Mesenteric fat pad (tissue), 1 donor: ENCODE measurements around the gene TARBP2. TPM values are rescaled to one million over a fixed set of nuclear protein-coding genes. Genes with fewer than 3 reads are reported as not detected.

Source experiments
- DNase-seq: peaks from one replicate; pipeline ENCODE4 v3.0.0-alpha.2; 2020; ENCODE audit warnings: low spot score
- total RNA-seq: library from RNA; stranded (reverse); fragmentation: NEBNext Ultra II Directional; extraction: Animal tissue kit (Norgen Biotek cat#: 25700); gene quantifications from one replicate; pipeline ENCODE4 v1.2.1, GENCODE V29; 2021
- donor health status: DM: yes; HTN: yes; CAD: no.

Gene TARBP2
- total RNA-seq, 1 donor from 2014 or later: 16.8 TPM

DNA sequence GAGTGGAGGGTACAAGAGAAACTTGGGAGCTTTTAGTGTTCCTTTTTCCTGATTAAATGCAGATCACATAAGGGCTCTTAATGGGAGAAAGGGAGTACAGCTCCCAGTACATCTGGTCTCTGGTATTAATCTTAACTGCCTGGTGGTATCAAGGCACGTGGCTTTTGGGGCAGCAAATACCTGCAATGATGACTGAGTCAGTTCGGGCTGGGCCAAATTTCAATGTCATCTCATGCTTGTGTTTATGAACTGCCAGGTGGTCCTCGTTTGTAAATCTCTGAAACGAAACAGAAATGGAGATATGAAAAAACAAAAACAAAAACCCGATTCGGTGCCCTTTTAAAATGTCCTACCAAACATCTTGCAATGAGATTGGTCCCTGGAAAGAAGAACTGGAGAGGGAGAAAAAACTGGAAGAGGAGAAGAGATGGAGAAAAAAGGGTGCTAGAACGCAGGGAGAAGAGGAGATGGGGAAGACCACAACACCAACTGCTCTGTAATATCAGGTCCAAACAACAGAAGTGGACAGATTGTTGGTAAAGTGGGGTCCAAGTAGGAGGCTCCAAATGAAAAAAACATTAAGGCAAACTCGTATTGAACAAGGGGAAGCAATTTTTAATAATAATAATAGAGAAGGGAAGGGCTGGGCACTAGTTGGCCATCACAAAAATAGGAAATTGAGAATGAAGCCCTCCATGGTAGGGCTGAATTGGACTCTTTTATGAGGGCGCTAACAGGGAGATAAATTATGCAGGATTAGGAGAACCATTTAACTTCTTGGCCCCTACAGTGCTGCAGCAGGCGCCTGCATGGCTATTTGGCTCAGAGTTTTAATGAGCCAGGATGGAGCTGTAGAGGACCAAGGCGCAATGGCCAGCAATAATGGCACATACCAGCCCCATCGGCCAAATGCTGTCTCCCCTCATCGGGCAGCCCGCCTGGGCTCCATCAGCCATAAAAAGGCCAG lies 51.6 kb downstream of the TARBP2 start:
- DNase-seq: no peak

Other genes starting within 250 kb of the TARBP2 start
- gene ESPL1, start 233.0 kb upstream of the TARBP2 start, total RNA-seq: 0.67 TPM
- gene PFDN5, start 205.7 kb upstream of the TARBP2 start, total RNA-seq: 371 TPM
- 41.4 TPM for gene MYG1, start 201.6 kb upstream of the TARBP2 start, total RNA-seq
- gene AAAS, start 179.7 kb upstream of the TARBP2 start, total RNA-seq: 36.4 TPM
- gene SP7, start 164.9 kb upstream of the TARBP2 start, total RNA-seq: not detected
- 60.5 TPM for gene SP1, start 121.1 kb upstream of the TARBP2 start, total RNA-seq
- not detected for gene AMHR2, start 77.4 kb upstream of the TARBP2 start, total RNA-seq
- 119 TPM for gene PRR13, start 59.5 kb upstream of the TARBP2 start, total RNA-seq
- gene PCBP2, start 49.2 kb upstream of the TARBP2 start, total RNA-seq: 722 TPM
- gene MAP3K12, start 1.8 kb upstream of the TARBP2 start, total RNA-seq: 12.2 TPM
- gene NPFF, start 6.2 kb downstream of the TARBP2 start, total RNA-seq: not detected
- gene ATF7, start 125.1 kb downstream of the TARBP2 start, total RNA-seq: 44.7 TPM
- 194 TPM for gene ATP5MC2, start 174.8 kb downstream of the TARBP2 start, total RNA-seq
- 165 TPM for gene CALCOCO1, start 226.2 kb downstream of the TARBP2 start, total RNA-seq